SKM-1 (cell line): ENCODE data around the gene EGFR.
"Not testable (repeated sequence)": the region's sequence is repeated elsewhere in the genome, so short reads cannot be mapped to it uniquely, and the experiment has no call there.

Experiments used
- DNase-seq: peaks from one replicate; lab custom pipeline; 2025; ENCODE audit not compliant: unreplicated experiment; lab: John Stamatoyannopoulos, UW

The EGFR gene

DNA sequence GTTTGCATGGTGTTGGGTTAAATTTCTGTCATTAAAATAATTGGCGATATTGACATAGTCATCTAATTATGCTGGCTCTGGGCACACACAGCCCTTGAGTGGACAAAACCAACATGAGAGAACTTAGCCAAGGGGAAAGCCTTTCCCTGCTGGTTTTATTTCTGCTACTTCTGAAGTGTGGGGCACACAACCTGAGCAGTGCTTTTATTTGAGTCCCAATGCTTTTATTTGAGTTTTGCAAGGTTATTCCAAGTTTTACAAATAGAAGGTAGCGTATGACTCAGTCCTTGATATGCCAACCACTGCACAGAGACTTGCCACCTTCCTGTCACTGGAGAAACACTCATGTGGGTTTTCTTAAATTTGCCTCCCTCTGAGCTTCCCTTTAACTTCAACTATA, 145.7 kb downstream of the EGFR start:
- no peak for DNase-seq

GRCh38 chr7:55165176-55165861, 146.5 kb downstream of the EGFR start:
- DNase-seq = no peak

GRCh38 chr7:55167296-55167695, 148.5 kb downstream of the EGFR start:
- not testable (repeated sequence) for DNase-seq

- DNase-seq = no peak
Observed at GRCh38 chr7:55170335-55171069, 151.7 kb downstream of the EGFR start.

DNA sequence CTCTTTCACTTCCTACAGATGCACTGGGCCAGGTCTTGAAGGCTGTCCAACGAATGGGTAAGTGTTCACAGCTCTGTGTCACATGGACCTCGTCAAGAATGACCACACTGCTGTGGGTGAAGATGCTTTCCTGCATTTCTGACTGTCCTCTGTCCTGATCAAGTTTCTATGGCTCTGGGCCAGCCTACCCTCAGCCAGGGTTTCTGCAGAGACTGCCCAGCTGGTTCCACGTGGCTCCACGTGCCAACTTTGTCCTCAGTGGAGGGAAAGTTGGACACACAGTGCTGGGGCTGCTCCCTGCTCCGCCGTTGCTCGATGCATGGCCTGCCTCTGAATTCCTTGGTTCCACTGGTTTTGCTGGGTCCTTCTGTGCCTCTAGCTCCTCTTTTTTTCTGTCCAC, 152.3 kb downstream of the EGFR start:
- no peak for DNase-seq

DNA sequence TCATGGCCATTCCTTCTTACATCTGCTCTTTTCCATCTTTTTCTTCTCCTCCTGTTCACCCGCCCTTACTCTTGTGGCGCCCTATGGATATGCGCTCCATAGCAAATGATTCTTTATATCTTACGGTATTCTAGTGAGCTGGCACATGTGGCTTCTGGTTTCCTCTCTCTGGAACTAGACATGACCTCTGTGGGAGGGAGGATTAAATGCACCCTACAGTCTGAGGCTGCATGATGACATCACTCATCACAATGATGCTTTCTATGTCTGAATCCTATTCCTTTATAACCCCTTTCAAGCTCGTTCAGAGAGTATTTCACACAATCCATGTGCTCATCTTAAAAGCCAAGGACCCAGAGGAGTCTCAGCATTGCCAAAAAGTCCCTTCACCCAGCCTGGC, 153.3 kb downstream of the EGFR start:
- DNase-seq = no peak

- no peak for DNase-seq
Observed at GRCh38 chr7:55172881-55173609, 154.2 kb downstream of the EGFR start.

- no peak for DNase-seq
Observed at GRCh38 chr7:55173671-55174070, 154.9 kb downstream of the EGFR start.

GRCh38 chr7:55174456-55174855, 155.6 kb downstream of the EGFR start:
- no peak for DNase-seq

DNA sequence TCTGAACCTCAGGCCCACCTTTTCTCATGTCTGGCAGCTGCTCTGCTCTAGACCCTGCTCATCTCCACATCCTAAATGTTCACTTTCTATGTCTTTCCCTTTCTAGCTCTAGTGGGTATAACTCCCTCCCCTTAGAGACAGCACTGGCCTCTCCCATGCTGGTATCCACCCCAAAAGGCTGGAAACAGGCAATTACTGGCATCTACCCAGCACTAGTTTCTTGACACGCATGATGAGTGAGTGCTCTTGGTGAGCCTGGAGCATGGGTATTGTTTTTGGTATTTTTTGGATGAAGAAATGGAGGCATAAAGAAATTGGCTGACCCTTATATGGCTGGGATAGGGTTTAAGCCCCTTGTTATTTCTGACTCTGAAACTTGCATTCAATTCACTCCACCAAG, 156.0 kb downstream of the EGFR start:
- no peak for DNase-seq

DNA sequence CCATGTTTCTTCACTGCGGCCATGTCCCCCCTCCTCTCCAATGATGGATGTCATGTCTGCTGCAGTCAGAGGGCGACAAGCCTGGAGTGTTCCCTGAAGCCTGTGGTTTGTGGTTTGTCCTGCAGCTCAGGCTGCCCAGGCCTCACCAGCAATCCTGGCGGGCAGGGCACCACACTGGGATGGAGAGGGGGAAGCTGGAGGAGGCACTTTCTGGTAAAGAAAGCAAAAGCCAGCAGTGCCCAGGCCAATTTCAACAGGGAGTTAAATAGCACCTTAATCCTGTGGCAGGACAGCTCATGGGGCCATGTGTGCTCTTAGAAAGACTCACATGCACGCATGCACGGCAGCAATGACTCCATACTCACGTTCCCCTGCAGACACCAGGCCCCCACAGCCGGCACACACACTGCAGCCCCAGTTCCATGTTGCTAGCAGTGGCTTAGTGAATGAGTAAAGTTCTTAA, 158.3 kb downstream of the EGFR start:
- no peak for DNase-seq

GRCh38 chr7:55177589-55178261, 158.9 kb downstream of the EGFR start:
- no peak for DNase-seq

GRCh38 chr7:55178292-55178862, 159.6 kb downstream of the EGFR start:
- DNase-seq = no peak

GRCh38 chr7:55178863-55179773, 160.3 kb downstream of the EGFR start:
- no peak for DNase-seq

GRCh38 chr7:55179931-55180682, 161.3 kb downstream of the EGFR start:
- DNase-seq = no peak

- no peak for DNase-seq
Observed at GRCh38 chr7:55180963-55181542, 162.2 kb downstream of the EGFR start.

DNA sequence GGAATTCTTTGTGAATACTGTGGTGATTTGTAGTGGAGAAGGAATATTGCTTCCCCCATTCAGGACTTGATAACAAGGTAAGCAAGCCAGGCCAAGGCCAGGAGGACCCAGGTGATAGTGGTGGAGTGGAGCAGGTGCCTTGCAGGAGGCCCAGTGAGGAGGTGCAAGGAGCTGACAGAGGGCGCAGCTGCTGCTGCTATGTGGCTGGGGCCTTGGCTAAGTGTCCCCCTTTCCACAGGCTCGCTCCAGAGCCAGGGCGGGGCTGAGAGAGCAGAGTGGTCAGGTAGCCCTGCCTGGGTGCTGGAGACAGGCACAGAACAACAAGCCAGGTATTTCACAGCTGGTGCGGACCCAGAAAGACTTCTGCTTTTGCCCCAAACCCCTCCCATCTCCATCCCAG, 162.9 kb downstream of the EGFR start:
- no peak for DNase-seq

DNA sequence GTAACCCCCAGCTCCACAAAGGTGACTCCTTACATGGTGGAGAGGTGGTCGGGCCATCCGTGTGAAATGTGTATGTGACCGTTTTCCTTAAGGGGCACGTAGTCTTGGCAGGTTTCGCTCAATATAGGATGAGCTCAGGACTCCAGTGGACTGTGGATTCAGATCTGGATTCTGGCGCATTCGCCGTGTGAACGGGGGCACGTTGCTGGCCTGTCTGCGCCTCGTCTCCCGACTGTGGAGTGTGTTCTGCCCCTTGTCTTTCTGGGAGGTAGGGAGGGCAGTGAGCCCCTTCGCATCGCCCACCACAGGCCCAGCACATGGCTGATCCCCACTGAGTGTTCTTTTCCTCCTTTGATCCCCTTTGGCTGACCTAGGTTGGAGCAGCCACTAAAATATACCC, 165.1 kb downstream of the EGFR start:
- no peak for DNase-seq

- DNase-seq = no peak
Observed at GRCh38 chr7:55185321-55185802, 166.5 kb downstream of the EGFR start.
